ENCODE results near the gene SEMA3G.

The SEMA3G gene

DNA sequence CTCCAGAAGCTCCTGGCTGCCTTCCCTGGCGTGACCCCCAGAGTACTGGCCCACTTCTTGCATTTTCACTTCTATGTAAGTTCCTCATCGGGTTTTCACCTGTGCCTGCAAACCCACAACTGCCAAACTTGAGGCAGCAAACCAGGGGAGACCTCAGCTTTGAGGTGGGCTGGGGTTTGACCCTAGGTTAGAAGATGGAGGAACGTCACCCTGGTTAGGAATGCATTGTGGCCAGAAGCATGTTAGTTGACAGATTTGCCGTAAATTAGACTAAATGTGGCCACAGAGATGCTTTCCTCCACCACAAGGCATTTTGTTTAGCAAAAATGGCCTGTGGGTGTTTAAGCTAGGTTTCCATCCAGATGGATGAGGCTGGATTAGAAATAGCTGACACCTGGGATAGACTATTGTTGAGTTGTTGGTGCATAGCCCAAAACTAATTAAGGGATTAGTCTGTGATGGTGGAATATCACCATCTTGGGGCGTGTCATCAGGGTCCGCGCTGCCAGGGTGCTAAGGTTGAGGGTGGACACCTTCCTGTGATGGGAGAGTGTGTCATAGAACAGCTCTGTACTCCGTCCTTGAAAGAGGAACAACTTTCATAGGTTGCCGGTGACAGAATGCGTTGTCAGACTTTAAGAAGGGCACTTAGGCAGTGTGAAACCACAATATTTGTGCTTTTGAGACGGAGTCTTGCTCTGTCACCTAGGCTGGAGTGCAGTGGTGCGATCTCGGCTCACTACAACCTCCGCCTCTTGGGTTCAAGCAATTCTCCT is 14.1 kb upstream of the SEMA3G start:
- Histone ChIP-seq H3F3A (ENCODE audit: control insufficient read depth, insufficient read depth) (no peaks in the 10 kb centered on the region), H3K4me1 (ENCODE audit: control insufficient read depth, low read length) (peaks cover 23% of the 10 kb centered on the region), H3K36me3 (ENCODE audit: control insufficient read depth, low read length) (peaks cover 59% of the 10 kb centered on the region), H3K9me3 (ENCODE audit: control insufficient read depth, insufficient read depth, low read length) (no peaks in the 10 kb centered on the region), H3K4me3 (ENCODE audit: low read length) (no peak overlapping the region), H3K79me2 (ENCODE audit: control insufficient read depth, low read length) (peaks cover 40% of the 10 kb centered on the region), H3K9me2 (replicated peaks; ENCODE audit: control insufficient read depth, low read length) (no peaks in the 10 kb centered on the region), H3K27me3 (ENCODE audit: control insufficient read depth, low read length) (no peaks in the 10 kb centered on the region), H4K20me1 (ENCODE audit: control insufficient read depth, insufficient read depth, low read depth, low read length) (no peaks in the 10 kb centered on the region), H3K27ac (ENCODE audit: low read depth, low read length) (no peak overlapping the region), H3K4me2 (ENCODE audit: low read length) (no peak overlapping the region)
- TF ChIP-seq CTCF (IDR thresholded peaks at IDR 0.05; ENCODE audit: low read depth, low read length, poor library complexity, severe bottlenecking) (no peak), EZH2phosphoT487 (IDR thresholded peaks at IDR 0.05; ENCODE audit: borderline replicate concordance, low read length) (no peak)

DNA sequence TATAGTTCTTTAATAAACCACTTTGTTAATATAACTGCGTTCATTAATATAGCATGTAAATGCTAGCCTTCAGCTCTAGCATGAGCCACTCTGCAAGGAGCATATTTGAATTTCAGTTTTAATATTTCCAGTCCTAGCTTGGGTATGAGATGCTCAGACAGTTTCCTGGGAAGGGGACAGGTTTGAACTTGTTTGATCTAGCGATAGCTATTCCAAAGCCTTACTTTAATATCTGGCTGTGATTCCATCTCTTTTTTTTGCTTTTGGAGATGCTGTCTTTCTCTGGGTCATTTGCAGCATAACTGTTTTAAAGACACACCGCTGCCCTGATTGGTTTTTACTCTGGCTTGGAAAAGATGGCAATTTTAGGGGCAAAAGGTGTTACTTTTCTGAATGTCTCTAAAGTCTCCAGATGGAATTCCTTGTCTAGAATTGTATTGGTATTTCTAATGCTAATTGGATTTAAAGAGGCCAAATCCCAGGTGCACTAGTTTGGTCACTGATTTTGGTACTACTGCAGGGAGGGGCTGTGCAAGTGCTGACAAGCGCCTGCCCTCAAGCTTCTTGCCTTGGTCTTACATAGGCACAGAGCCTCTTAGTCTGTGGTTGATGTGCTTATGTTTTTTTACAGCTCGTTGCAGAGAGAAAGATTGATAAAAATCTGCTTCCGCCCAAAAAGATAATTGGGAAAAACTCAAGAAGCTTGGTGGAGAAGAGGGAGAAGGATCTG is 13.3 kb upstream of the SEMA3G start:
- H3K36me3 ChIP-seq (ENCODE audit: control insufficient read depth, low read length), result peaks cover 55% of the 10 kb centered on the region
- no peaks in the 10 kb centered on the region for H3F3A ChIP-seq (ENCODE audit: control insufficient read depth, insufficient read depth)
- no peaks in the 10 kb centered on the region for H3K9me2 ChIP-seq (replicated peaks; ENCODE audit: control insufficient read depth, low read length)
- no peak overlapping the region for H3K4me2 ChIP-seq (ENCODE audit: low read length)
- peaks cover 23% of the 10 kb centered on the region for H3K4me1 ChIP-seq (ENCODE audit: control insufficient read depth, low read length)
- no peak overlapping the region for H3K4me3 ChIP-seq (ENCODE audit: low read length)
- H4K20me1 ChIP-seq (ENCODE audit: control insufficient read depth, insufficient read depth, low read depth, low read length), result no peaks in the 10 kb centered on the region
- no peak for TF ChIP-seq CTCF (IDR thresholded peaks at IDR 0.05; ENCODE audit: low read depth, low read length, poor library complexity, severe bottlenecking)
- TF ChIP-seq EZH2phosphoT487 (IDR thresholded peaks at IDR 0.05; ENCODE audit: borderline replicate concordance, low read length), result no peak
- H3K27ac ChIP-seq (ENCODE audit: low read depth, low read length), result no peak overlapping the region
- no peaks in the 10 kb centered on the region for H3K27me3 ChIP-seq (ENCODE audit: control insufficient read depth, low read length)
- H3K9me3 ChIP-seq (ENCODE audit: control insufficient read depth, insufficient read depth, low read length), result no peaks in the 10 kb centered on the region
- peaks cover 38% of the 10 kb centered on the region for H3K79me2 ChIP-seq (ENCODE audit: control insufficient read depth, low read length)

- Histone ChIP-seq H3K27me3 (ENCODE audit: control insufficient read depth, low read length) (no peaks in the 10 kb centered on the region), H4K20me1 (ENCODE audit: control insufficient read depth, insufficient read depth, low read depth, low read length) (no peaks in the 10 kb centered on the region), H3K4me3 (ENCODE audit: low read length) (peak overlapping the region; percentile 91), H3K4me1 (ENCODE audit: control insufficient read depth, low read length) (peaks cover 23% of the 10 kb centered on the region), H3K9me3 (ENCODE audit: control insufficient read depth, insufficient read depth, low read length) (no peaks in the 10 kb centered on the region), H3K79me2 (ENCODE audit: control insufficient read depth, low read length) (peaks cover 32% of the 10 kb centered on the region), H3K9me2 (replicated peaks; ENCODE audit: control insufficient read depth, low read length) (no peaks in the 10 kb centered on the region), H3K36me3 (ENCODE audit: control insufficient read depth, low read length) (peaks cover 45% of the 10 kb centered on the region), H3F3A (ENCODE audit: control insufficient read depth, insufficient read depth) (no peaks in the 10 kb centered on the region), H3K4me2 (ENCODE audit: low read length) (peak overlapping the region; percentile 76), H3K27ac (ENCODE audit: low read depth, low read length) (no peak overlapping the region)
- no peak for TF ChIP-seq EZH2phosphoT487 (IDR thresholded peaks at IDR 0.05; ENCODE audit: borderline replicate concordance, low read length)
- TF ChIP-seq CTCF (IDR thresholded peaks at IDR 0.05; ENCODE audit: low read depth, low read length, poor library complexity, severe bottlenecking), result no peak
Measured at GRCh38 chr3:52456800-52457183, 11.9 kb upstream of the SEMA3G start.
